ENCODE measurements around the gene ANKS6. TPM values are rescaled to one million over a fixed set of nuclear protein-coding genes. Genes with fewer than 3 reads are reported as not detected.

Gene ANKS6
- total and polyA plus RNA-seq, 2 of the 4 experiments (the other 2 are of a cell fraction) = 9.0 to 23.6 TPM

GRCh38 chr9:98842510-98842909, 46.2 kb upstream of the ANKS6 start:
- Histone ChIP-seq H2AK9ac (replicated peaks; ENCODE audit: low read depth, low read length, poor library complexity) (no peak overlapping the region), H2BK120ac (ENCODE audit: low read depth, low read length) (no peak overlapping the region), H4K5ac (ENCODE audit: low read depth, low read length) (no peak overlapping the region), H4K91ac (ENCODE audit: insufficient read depth, low read depth, low read length) (no peak overlapping the region), H3K36me3 (ENCODE audit: control insufficient read depth, insufficient read depth, low read length) (no peaks in the 10 kb centered on the region), H2BK20ac (ENCODE audit: low read depth, low read length) (no peak overlapping the region), H2BK5ac (ENCODE audit: low read depth, low read length, poor library complexity, severe bottlenecking) (no peak overlapping the region), H2BK15ac (ENCODE audit: low read depth, low read length) (no peak overlapping the region), H2AFZ (replicated peaks; ENCODE audit: low read length, poor library complexity) (no peak overlapping the region), H3K9ac (ENCODE audit: low read depth, low read length) (no peak overlapping the region), H3K4me3 (ENCODE audit: insufficient read depth, low read depth, low read length) (no peak overlapping the region), H3K23ac (ENCODE audit: low read depth, low read length) (no peak overlapping the region), H3K4ac (ENCODE audit: low read depth, low read length) (no peak overlapping the region), H3K4me2 (ENCODE audit: low read depth, low read length) (no peak overlapping the region), H3K18ac (ENCODE audit: low read depth, low read length) (no peak overlapping the region), H3K56ac (ENCODE audit: extremely low read depth, insufficient read depth, low read length) (no peak overlapping the region), H3K4me1 (ENCODE audit: control insufficient read depth, insufficient read depth, low read length) (no peaks in the 10 kb centered on the region), H2AK5ac (ENCODE audit: low read depth, low read length) (no peak overlapping the region), H3K27me3 (ENCODE audit: control insufficient read depth, insufficient read depth, low read length) (peaks cover 6% of the 10 kb centered on the region; the same call in 1 of the 2 replicates), H3K79me1 (ENCODE audit: low read depth in 1 of 2, low read length in 2 of 2) (no peaks in the 10 kb centered on the region), H3K9me1 (ENCODE audit: insufficient read depth, low read length) (peaks cover 7% of the 10 kb centered on the region; the same call in 1 of the 2 replicates), H4K8ac (ENCODE audit: low read depth in 2 of 2, low read length in 2 of 2) (no peak overlapping the region), H3K27ac (ENCODE audit: insufficient read depth, low read length) (no peak overlapping the region), H4K20me1 (ENCODE audit: insufficient read depth, low read length) (no peaks in the 10 kb centered on the region), H3K14ac (replicated peaks; ENCODE audit: low read depth, low read length) (no peak overlapping the region), H3K9me3 (ENCODE audit: control insufficient read depth, insufficient read depth, low read length) (no peaks in the 10 kb centered on the region)
- ChIA-PET CTCF (interaction anchor here (1.1 kb wide), 1 partner anchor 156 kb away, joined by 3 read pairs; no protein-coding TSS in a partner anchor), POLR2A (ENCODE audit: unreplicated experiment) (no interaction called here)
- no peak for ATAC-seq (ENCODE audit: low read depth)
- no CpG with 5 or more reads among the region's 7 CpGs for WGBS, 2 experiments (ENCODE audit: extremely low coverage in 2 of 2, insufficient read length in 1 of 2)
- dilution Hi-C loops (cut with HindIII; ENCODE audit: low sequenced_read_pairs, unreplicated experiment) (loop anchor here (25.0 kb wide), 1 partner anchor 295 kb away; no protein-coding TSS in a partner anchor), intact Hi-C loops (cut with micrococcal nuclease) (no loop called here), in situ Hi-C loops (cut with MboI; ENCODE audit: low sequenced_read_pairs) (no loop called here)
- TF ChIP-seq NFE2L2 (IDR thresholded peaks at IDR 0.05; ENCODE audit: low read depth, low read length) = no peak
- TF ChIP-seq RFX5 (IDR thresholded peaks at IDR 0.05; ENCODE audit: low read depth, low read length) = no peak
- TF ChIP-seq CEBPB (IDR thresholded peaks at IDR 0.05; ENCODE audit: low read depth, low read length) = no peak
- no peak for TF ChIP-seq CHD1 (IDR thresholded peaks at IDR 0.05; ENCODE audit: low read depth, low read length)
- TF ChIP-seq USF2 (IDR thresholded peaks at IDR 0.05; ENCODE audit: low read depth, low read length) = no peak
- no peak for TF ChIP-seq POLR2A (IDR thresholded peaks at IDR 0.05; ENCODE audit: low read depth, low read length)
- TF ChIP-seq SMC3 (IDR thresholded peaks at IDR 0.05; ENCODE audit: low read depth, low read length) = no peak
- TF ChIP-seq MAFK (IDR thresholded peaks at IDR 0.05; ENCODE audit: low read depth, low read length) = no peak
- TF ChIP-seq CTCF (conservative IDR thresholded peaks at IDR 0.05; ENCODE audit: low read depth, low read length) = no peak
- no peak for TF ChIP-seq ELK1 (IDR thresholded peaks at IDR 0.05; ENCODE audit: borderline replicate concordance, low read depth, low read length)
- TF ChIP-seq MXI1 (IDR thresholded peaks at IDR 0.05; ENCODE audit: borderline replicate concordance, low read depth, low read length) = no peak
- TF ChIP-seq BHLHE40 (IDR thresholded peaks at IDR 0.05; ENCODE audit: low read depth, low read length) = no peak
- no peak for TF ChIP-seq RAD21 (IDR thresholded peaks at IDR 0.05; ENCODE audit: low read length)
- no peak for TF ChIP-seq MAZ (IDR thresholded peaks at IDR 0.05; ENCODE audit: borderline replicate concordance, low read depth, low read length)
- no peak for TF ChIP-seq RCOR1 (IDR thresholded peaks at IDR 0.05; ENCODE audit: insufficient replicate concordance, low read length)
- DNase-seq = no peak
- BruUV-seq (replicated peaks) = no TSS peak

All from IMR-90 (cell line).